ENCODE measurements around the gene TOMM34.

Gene TOMM34, protein sequence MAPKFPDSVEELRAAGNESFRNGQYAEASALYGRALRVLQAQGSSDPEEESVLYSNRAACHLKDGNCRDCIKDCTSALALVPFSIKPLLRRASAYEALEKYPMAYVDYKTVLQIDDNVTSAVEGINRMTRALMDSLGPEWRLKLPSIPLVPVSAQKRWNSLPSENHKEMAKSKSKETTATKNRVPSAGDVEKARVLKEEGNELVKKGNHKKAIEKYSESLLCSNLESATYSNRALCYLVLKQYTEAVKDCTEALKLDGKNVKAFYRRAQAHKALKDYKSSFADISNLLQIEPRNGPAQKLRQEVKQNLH

DNA sequence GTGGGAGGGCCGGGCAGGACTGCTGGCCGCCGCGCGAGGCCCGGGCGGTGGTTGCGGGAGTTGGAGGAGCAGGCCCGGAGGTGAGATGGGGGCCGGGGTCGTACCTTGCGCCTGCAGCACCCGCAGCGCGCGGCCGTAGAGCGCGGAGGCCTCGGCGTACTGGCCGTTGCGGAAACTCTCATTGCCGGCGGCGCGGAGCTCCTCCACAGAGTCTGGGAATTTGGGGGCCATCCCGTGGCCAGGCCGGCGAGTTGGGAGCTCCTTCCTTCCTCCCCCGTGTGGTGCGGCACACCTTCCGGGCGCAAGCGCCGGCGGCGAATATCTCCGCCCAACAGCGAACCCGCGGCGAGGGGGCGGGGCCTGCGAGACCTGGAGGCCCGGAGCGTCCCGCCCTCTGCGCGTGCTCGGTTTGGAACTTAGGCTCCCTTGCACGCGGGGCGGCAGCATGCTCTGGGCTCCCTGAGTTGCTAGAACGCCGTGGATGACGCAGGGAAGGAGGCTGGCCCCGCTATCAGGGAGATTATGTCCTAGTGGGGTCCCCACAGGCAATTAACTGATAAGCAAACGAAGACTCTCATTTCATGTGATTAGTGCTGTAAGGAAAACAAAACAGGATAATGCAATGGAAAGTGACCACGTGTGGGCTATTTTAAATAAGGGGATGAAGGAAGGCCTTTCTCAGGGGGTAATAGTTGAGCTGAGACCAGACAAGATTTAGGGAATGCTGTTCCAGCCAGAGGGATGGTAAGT is at the start of gene TOMM34:
TSS of gene TOMM34 (minus strand) at position 295 of the 750 bp plus-strand sequence. CDS start at position 231, 64 bp downstream.
- H3K4me3 ChIP-seq (replicated peaks; ENCODE audit: low read depth, low read length): peak within 1 kb of the TSS; percentile 86
- no peak for TF ChIP-seq CTCF (IDR thresholded peaks at IDR 0.05; ENCODE audit: insufficient read depth, low read length, poor library complexity, severe bottlenecking)
- peak; percentile 93 for DNase-seq (ENCODE audit: extremely low read depth, insufficient read length)
- H3K27me3 ChIP-seq (replicated peaks; ENCODE audit: control insufficient read depth, insufficient read depth, low read length): no peaks in the 10 kb centered on the region
- H3K36me3 ChIP-seq (ENCODE audit: control insufficient read depth, insufficient read depth, low read length): peaks cover 5% of the 10 kb centered on the region

DNA sequence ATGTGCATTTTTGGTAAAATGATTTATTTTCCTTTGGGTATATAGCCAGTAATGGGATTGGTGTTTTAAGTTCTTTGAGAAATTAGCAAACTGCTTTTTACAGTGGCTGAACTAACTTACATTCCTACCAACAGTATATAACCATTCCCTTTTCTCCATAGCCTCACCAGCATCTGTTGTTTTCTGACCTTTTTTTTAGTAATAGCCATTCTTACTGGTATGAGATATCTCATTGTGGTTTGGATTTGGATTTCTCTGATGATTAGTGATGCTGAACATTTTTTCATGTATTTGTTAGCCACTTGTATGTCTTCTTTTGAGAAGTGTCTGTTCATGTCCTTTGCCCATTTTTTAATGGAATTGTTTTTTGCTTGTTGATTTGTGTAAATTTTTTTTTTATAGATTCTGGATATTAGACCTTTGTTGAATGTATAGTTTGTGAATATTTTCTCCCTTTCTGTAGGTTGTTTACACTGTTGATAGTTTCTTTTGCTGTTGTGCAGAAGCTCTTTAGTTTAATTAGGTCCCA is 48.4 kb upstream of the TOMM34 start:
- H3K36me3 ChIP-seq (ENCODE audit: control insufficient read depth, insufficient read depth, low read length): peaks cover 2% of the 10 kb centered on the region
- no peak for TF ChIP-seq CTCF (IDR thresholded peaks at IDR 0.05; ENCODE audit: insufficient read depth, low read length, poor library complexity, severe bottlenecking)

GRCh38 chr20:44997668-44998067 is 37.5 kb upstream of the TOMM34 start:
- no peak for TF ChIP-seq CTCF (IDR thresholded peaks at IDR 0.05; ENCODE audit: insufficient read depth, low read length, poor library complexity, severe bottlenecking)
- H3K36me3 ChIP-seq (ENCODE audit: control insufficient read depth, insufficient read depth, low read length): peaks cover 26% of the 10 kb centered on the region
- no peak overlapping the region for H3K4me3 ChIP-seq (replicated peaks; ENCODE audit: low read depth, low read length)
- no peaks in the 10 kb centered on the region for H3K27me3 ChIP-seq (replicated peaks; ENCODE audit: control insufficient read depth, insufficient read depth, low read length)
- no peak for DNase-seq (ENCODE audit: extremely low read depth, insufficient read length)

More for the DNA sequence above, 48.4 kb upstream of the TOMM34 start:
- no peak overlapping the region for H3K4me3 ChIP-seq (replicated peaks; ENCODE audit: low read depth, low read length)
- no peaks in the 10 kb centered on the region for H3K27me3 ChIP-seq (replicated peaks; ENCODE audit: control insufficient read depth, insufficient read depth, low read length)
- DNase-seq (ENCODE audit: extremely low read depth, insufficient read length): no peak

DNA sequence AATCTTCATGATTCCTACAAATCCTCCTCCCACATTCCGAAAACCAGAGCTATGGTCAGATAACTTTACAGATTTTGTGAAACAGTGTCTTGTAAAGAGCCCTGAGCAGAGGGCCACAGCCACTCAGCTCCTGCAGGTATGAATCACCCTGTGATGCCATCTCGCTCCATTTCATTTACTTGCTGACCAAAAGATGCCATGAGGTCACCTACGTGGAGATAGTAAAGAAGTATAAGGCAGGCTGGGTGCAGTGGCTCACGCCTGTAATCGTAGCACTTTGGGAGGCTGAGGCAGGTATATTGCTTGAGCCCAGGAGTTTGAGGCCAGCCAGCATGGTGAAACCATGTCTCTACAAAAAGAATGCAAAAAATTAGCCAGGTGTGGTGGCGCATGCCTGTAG is 37.0 kb upstream of the TOMM34 start:
- DNase-seq (ENCODE audit: extremely low read depth, insufficient read length): no peak
- Histone ChIP-seq H3K4me3 (replicated peaks; ENCODE audit: low read depth, low read length) (no peak overlapping the region), H3K27me3 (replicated peaks; ENCODE audit: control insufficient read depth, insufficient read depth, low read length) (no peaks in the 10 kb centered on the region), H3K36me3 (ENCODE audit: control insufficient read depth, insufficient read depth, low read length) (peaks cover 26% of the 10 kb centered on the region)
- TF ChIP-seq CTCF (IDR thresholded peaks at IDR 0.05; ENCODE audit: insufficient read depth, low read length, poor library complexity, severe bottlenecking): no peak

DNA sequence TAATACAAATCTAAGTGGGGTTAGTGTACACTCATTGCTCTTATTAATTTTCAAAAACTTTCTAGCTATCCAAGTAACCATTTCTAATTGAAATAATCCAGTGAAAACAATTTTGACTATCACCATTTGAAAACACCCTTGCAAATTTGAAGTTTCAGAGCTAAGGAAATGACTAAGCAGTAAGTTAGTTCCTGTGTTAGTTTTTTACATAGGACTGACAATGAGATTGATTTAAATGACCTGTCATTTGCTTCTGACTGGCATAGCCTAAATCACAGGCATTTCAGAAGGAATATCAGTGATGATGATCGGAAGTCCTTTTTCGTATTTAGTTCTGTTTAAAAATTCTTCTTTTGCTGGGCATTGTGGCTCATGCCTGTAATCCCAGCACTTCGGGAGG is 33.1 kb upstream of the TOMM34 start:
- Histone ChIP-seq H3K36me3 (ENCODE audit: control insufficient read depth, insufficient read depth, low read length) (peaks cover 14% of the 10 kb centered on the region), H3K27me3 (replicated peaks; ENCODE audit: control insufficient read depth, insufficient read depth, low read length) (no peaks in the 10 kb centered on the region), H3K4me3 (replicated peaks; ENCODE audit: low read depth, low read length) (no peak overlapping the region)
- no peak for TF ChIP-seq CTCF (IDR thresholded peaks at IDR 0.05; ENCODE audit: insufficient read depth, low read length, poor library complexity, severe bottlenecking)
- DNase-seq (ENCODE audit: extremely low read depth, insufficient read length): no peak

Measured in GM06990 (cell line).